ENCODE data around the gene GOLIM4. TPM values are rescaled to one million over a fixed set of nuclear protein-coding genes. Genes with fewer than 3 reads are reported as not detected.

The GOLIM4 gene
- total and polyA plus RNA-seq, 3 donors from 2014 or later, result 9.5 to 21.6 (median 20.1) TPM

DNA sequence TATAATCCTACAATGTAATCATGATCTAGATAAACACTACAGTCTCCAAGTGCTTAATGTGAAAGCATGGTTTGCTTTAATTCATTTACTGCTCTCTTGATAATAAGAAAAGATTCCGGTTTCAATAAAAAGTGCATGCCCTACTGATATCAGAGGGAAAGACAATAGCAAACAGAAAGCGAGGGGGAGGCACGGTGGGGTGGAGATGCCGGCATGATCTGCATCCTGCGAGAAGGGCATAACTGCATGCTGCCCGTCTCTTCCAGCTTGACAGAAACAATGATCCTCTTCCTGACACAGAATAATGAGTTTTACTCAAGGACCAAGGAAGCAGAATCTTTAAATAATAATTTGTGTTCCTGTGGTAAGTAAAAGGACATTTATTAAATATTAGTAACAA, 51.7 kb downstream of the GOLIM4 start:
- no peaks in the 10 kb centered on the region for H3K4me1 ChIP-seq
- no peaks in the 10 kb centered on the region for H3K36me3 ChIP-seq (ENCODE audit: low read depth, missing control alignments)
- no peaks in the 10 kb centered on the region for H3K27me3 ChIP-seq
- H3K27ac ChIP-seq, result no peak overlapping the region
- DNase-seq, result no peak
- intact Hi-C loops (cut with DNase I; ENCODE audit: low total_unique reads), result no loop called here
- H3K4me3 ChIP-seq, result no peak overlapping the region
- no peaks in the 10 kb centered on the region for H3K9me3 ChIP-seq
- no peak for TF ChIP-seq POLR2A (IDR thresholded peaks at IDR 0.05)
- WGBS, 2 donors, result 68 to 88% methylated on average over 6 of the region's 6 CpGs

- Histone ChIP-seq H3K9me3 (no peaks in the 10 kb centered on the region), H3K27ac (no peak overlapping the region), H3K36me3 (ENCODE audit: low read depth, missing control alignments) (no peaks in the 10 kb centered on the region), H3K4me3 (no peak overlapping the region), H3K4me1 (no peaks in the 10 kb centered on the region), H3K27me3 (no peaks in the 10 kb centered on the region)
- peak; percentile 22 for DNase-seq
- intact Hi-C loops (cut with DNase I; ENCODE audit: low total_unique reads), result no loop called here
- 81% methylated on average over 6 of the region's 6 CpGs for WGBS, 2 donors
- TF ChIP-seq CTCF (IDR thresholded peaks at IDR 0.05) (peak; percentile 2 to 37 (median 25)), POLR2A (IDR thresholded peaks at IDR 0.05) (no peak)
Observed at GRCh38 chr3:168040607-168041208, 55.0 kb downstream of the GOLIM4 start.

- no peak for TF ChIP-seq CTCF (IDR thresholded peaks at IDR 0.05)
- no peak for TF ChIP-seq POLR2A (IDR thresholded peaks at IDR 0.05)
- Histone ChIP-seq H3K4me3 (no peak overlapping the region), H3K9me3 (no peaks in the 10 kb centered on the region), H3K27me3 (no peaks in the 10 kb centered on the region), H3K36me3 (ENCODE audit: low read depth, missing control alignments) (no peaks in the 10 kb centered on the region), H3K27ac (no peak overlapping the region), H3K4me1 (no peaks in the 10 kb centered on the region)
- intact Hi-C loops (cut with DNase I; ENCODE audit: low total_unique reads), result no loop called here
- 94 to 99% methylated on average over 2 of the region's 2 CpGs for WGBS, 2 donors
- no peak for DNase-seq
Observed at GRCh38 chr3:168037020-168037419, 58.7 kb downstream of the GOLIM4 start.

GRCh38 chr3:168036619-168037018, 59.1 kb downstream of the GOLIM4 start:
- H3K4me3 ChIP-seq, result no peak overlapping the region
- no peaks in the 10 kb centered on the region for H3K27me3 ChIP-seq
- no peaks in the 10 kb centered on the region for H3K36me3 ChIP-seq (ENCODE audit: low read depth, missing control alignments)
- no peaks in the 10 kb centered on the region for H3K9me3 ChIP-seq
- intact Hi-C loops (cut with DNase I; ENCODE audit: low total_unique reads), result no loop called here
- TF ChIP-seq CTCF (IDR thresholded peaks at IDR 0.05) (no peak), POLR2A (IDR thresholded peaks at IDR 0.05) (no peak)
- WGBS, 2 donors, result 92 to 96% methylated on average over 4 of the region's 4 CpGs
- DNase-seq, result no peak
- H3K27ac ChIP-seq, result no peak overlapping the region
- no peaks in the 10 kb centered on the region for H3K4me1 ChIP-seq

DNA sequence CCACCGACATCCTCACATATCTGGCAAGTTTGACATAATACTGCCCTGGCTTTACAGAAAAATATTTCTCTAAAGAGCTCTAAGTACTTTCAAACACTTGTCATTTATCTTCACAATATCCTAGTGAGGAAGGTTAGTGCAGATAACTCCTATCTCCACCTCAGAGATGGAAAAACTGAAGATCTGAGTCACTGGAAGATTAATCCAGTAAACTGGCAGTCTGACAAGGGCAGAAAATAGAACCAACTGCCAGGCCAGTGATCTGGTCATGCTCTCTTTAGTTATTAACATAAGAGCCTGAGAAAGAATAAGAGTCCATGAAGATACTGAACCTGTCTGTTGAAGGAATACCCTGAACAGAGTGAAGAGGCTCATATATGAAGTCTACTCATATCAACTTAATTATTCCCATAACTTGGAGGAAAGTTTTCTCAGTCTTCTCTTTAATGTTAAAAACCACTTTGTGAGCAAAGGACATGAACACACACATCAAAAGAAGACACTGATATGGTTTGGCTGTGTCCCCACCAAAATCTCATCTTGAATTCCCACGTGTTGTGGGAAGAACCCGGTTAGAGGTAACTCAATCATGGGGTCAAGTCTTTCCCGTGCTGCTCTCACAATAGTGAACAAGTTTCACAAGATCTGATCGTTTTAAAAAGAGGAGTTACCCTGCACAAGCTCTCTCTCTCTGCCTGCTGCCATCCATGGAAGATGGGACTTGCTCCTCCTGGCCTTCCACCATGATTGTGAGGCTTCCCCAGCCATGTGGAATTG, 61.4 kb downstream of the GOLIM4 start:
- DNase-seq, result no peak
- Histone ChIP-seq H3K27me3 (no peaks in the 10 kb centered on the region), H3K4me1 (no peaks in the 10 kb centered on the region), H3K36me3 (ENCODE audit: low read depth, missing control alignments) (no peaks in the 10 kb centered on the region), H3K4me3 (no peak overlapping the region), H3K9me3 (no peaks in the 10 kb centered on the region), H3K27ac (no peak overlapping the region)
- TF ChIP-seq POLR2A (IDR thresholded peaks at IDR 0.05), result no peak
- no peak for TF ChIP-seq CTCF (IDR thresholded peaks at IDR 0.05)
- intact Hi-C loops (cut with DNase I; ENCODE audit: low total_unique reads), result no loop called here
- WGBS, 2 donors, result 74 to 87% methylated on average over 5 of the region's 5 CpGs

Measured in testis (tissue), 3 donors.